Progenitor cell of endocrine pancreas (in vitro differentiated cells): ENCODE results near the gene TPX2. TPM values are rescaled to one million over a fixed set of nuclear protein-coding genes. Genes with fewer than 3 reads are reported as not detected.

Experiments
- DNase-seq: peaks from one replicate; pipeline ENCODE4 v3.0.0; 2021; ENCODE audit warnings: low spot score; ENCODE audit not compliant: unreplicated experiment
- H3K27ac Mint-ChIP-seq: 2 replicates; pipeline ENCODE4 v1.8.0; 2021; ENCODE audit warnings: mild to moderate bottlenecking, moderate library complexity, mixed read lengths
- H3K27me3 Mint-ChIP-seq: 2 replicates; pipeline ENCODE4 v1.8.0; 2021; ENCODE audit warnings: mixed read lengths
- H3K36me3 Mint-ChIP-seq: 2 replicates; pipeline ENCODE4 v1.8.0; 2022; ENCODE audit warnings: mixed read lengths; ENCODE audit not compliant: insufficient read depth
- H3K4me1 Mint-ChIP-seq: 2 replicates; pipeline ENCODE4 v1.8.0; 2021; ENCODE audit warnings: low read depth, mixed read lengths
- H3K4me3 Mint-ChIP-seq: 2 replicates; pipeline ENCODE4 v1.8.0; 2021; ENCODE audit warnings: low read depth, mild to moderate bottlenecking, moderate library complexity, mixed read lengths
- H3K9me3 Mint-ChIP-seq: 2 replicates; pipeline ENCODE4 v1.8.0; 2021; ENCODE audit warnings: low read depth, mixed read lengths
- total RNA-seq: library from RNA; stranded (reverse); gene quantifications from 2 replicates; pipeline ENCODE4 v1.2.1, GENCODE V29; 2021
- TF ChIP-seq, protein P1 (sequence below): fragments of 200-600 bp; sonication (generic); IDR thresholded peaks from one replicate; pipeline ENCODE4 v1.5.0; 2021; ENCODE audit warnings: antibody characterized with exemption, mild to moderate bottlenecking; ENCODE audit not compliant: unreplicated experiment

TPX2 gene
- total RNA-seq, 1 donor from 2014 or later: 77.0 TPM

DNA sequence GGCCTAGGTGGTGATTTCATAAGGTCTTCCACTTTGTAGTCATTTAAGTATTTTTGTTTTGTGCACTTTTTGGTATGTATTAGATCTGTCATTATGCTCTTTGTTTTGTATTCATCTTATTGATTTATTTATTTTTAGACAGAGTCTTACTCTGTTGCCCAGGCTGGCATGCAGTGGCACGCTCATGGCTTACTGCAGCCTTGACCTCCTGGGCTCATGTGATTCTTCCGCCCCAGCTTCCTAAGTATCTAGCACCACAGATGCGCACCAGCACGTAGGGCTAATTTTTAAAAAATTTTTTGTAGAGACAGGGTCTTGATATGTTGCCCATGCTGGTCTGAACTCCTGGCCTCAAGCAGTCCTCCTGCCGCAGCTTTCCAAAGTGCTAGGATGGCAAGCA lies 30.6 kb downstream of the TPX2 start:
- Mint-ChIP-seq H3K27ac (no peak overlapping the region), H3K9me3 (no peaks in the 10 kb centered on the region), H3K27me3 (no peaks in the 10 kb centered on the region), H3K4me3 (no peak overlapping the region), H3K4me1 (no peaks in the 10 kb centered on the region), H3K36me3 (peaks cover 32% of the 10 kb centered on the region)
- TF ChIP-seq, protein P1, sequence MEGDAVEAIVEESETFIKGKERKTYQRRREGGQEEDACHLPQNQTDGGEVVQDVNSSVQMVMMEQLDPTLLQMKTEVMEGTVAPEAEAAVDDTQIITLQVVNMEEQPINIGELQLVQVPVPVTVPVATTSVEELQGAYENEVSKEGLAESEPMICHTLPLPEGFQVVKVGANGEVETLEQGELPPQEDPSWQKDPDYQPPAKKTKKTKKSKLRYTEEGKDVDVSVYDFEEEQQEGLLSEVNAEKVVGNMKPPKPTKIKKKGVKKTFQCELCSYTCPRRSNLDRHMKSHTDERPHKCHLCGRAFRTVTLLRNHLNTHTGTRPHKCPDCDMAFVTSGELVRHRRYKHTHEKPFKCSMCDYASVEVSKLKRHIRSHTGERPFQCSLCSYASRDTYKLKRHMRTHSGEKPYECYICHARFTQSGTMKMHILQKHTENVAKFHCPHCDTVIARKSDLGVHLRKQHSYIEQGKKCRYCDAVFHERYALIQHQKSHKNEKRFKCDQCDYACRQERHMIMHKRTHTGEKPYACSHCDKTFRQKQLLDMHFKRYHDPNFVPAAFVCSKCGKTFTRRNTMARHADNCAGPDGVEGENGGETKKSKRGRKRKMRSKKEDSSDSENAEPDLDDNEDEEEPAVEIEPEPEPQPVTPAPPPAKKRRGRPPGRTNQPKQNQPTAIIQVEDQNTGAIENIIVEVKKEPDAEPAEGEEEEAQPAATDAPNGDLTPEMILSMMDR: no peak
- DNase-seq: no peak

DNA sequence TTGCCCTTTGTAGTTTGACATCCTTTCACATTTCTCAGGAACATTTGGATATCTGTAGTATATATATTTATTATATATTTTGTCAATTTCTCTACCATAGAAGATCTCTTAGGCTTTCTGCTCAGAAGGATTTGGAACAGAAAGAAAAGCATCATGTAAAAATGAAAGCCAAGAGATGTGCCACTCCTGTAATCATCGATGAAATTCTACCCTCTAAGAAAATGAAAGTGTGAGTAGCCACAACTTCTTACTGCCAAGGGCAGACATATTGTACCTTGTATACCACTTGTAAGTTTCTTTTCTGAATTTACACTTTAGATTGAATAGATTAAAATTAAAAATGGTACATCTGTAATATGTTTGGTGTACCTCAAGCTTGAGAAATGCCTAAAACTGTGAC lies 31.2 kb downstream of the TPX2 start:
- DNase-seq: no peak
- no peaks in the 10 kb centered on the region for H3K27me3 Mint-ChIP-seq
- no peaks in the 10 kb centered on the region for H3K9me3 Mint-ChIP-seq
- H3K27ac Mint-ChIP-seq: no peak overlapping the region
- H3K36me3 Mint-ChIP-seq: peaks cover 32% of the 10 kb centered on the region
- H3K4me1 Mint-ChIP-seq: no peaks in the 10 kb centered on the region
- H3K4me3 Mint-ChIP-seq: no peak overlapping the region
- TF ChIP-seq, protein P1: no peak

DNA sequence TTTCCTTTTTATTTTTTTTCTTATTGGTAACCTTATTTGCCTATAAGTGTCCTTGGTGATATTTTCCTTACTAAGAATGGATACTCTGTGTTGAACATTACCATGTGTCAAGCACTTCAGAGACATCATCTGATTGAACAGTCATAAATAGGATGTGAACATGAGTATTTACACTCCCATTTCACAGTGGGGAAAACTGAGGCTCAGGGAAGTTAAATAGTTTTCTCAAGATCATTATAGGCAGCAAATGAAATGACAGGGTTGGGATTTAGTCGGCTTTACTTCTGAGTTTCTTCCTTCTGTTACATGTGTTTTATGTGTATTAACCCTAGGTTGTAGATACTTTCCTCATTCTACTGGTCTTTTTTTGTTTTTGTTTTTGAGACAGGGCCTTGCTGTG lies 35.3 kb downstream of the TPX2 start:
- H3K36me3 Mint-ChIP-seq: peaks cover 44% of the 10 kb centered on the region
- H3K27me3 Mint-ChIP-seq: no peaks in the 10 kb centered on the region
- DNase-seq: no peak
- no peaks in the 10 kb centered on the region for H3K4me1 Mint-ChIP-seq
- no peaks in the 10 kb centered on the region for H3K9me3 Mint-ChIP-seq
- no peak overlapping the region for H3K4me3 Mint-ChIP-seq
- TF ChIP-seq, protein P1: no peak
- no peak overlapping the region for H3K27ac Mint-ChIP-seq

DNA sequence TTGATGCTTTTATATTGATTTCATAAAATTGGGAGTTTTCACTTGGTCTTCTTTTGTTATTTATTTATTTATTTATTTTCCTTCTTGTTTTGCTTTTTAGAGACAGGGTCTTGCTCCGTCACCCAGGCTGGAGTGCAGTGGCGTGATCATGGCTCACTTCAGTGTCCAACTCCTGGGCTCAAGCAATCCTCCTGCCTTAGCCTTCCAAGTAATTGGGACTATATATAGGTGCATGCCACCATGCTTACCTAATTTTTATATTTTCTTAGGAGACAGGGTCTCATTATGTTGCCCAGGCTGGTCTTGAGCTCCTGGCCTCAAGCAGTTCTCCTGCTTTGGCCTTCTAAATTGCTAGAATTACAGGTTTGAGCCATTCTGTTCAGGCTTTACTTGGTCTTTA lies 41.7 kb downstream of the TPX2 start:
- Mint-ChIP-seq H3K27ac (no peak overlapping the region), H3K36me3 (peaks cover 31% of the 10 kb centered on the region), H3K27me3 (no peaks in the 10 kb centered on the region), H3K9me3 (no peaks in the 10 kb centered on the region), H3K4me1 (no peaks in the 10 kb centered on the region), H3K4me3 (no peak overlapping the region)
- TF ChIP-seq, protein P1: no peak
- no peak for DNase-seq

DNA sequence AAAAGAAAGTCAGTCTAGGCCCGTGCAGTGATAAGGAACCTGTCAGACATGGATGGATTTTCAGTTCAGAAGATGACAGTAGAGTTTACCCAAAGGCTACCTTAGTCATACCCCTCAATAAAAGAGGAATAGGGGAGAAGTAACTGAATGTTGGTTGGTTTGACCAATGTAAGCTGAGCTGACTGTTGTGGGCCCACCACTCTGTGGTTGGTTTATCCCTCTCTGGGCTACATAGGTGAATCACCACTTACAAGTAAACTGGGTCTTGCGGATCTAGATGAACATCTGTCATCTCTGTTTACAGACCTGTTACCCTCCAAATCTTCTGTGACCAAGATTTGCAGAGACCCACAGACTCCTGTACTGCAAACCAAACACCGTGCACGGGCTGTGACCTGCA lies 42.9 kb downstream of the TPX2 start:
- Mint-ChIP-seq H3K27ac (no peak overlapping the region), H3K4me1 (no peaks in the 10 kb centered on the region), H3K27me3 (no peaks in the 10 kb centered on the region), H3K4me3 (no peak overlapping the region), H3K9me3 (no peaks in the 10 kb centered on the region), H3K36me3 (peaks cover 27% of the 10 kb centered on the region)
- DNase-seq: no peak
- TF ChIP-seq, protein P1: no peak
